ENCODE data around the gene WDR62. TPM values are rescaled to one million over a fixed set of nuclear protein-coding genes. Genes with fewer than 3 reads are reported as not detected.
A peak's percentile ranks its signal among the peaks of the same experiment; 100 is the strongest.

Gene WDR62
- total RNA-seq, result 1 to 10 TPM; 3.9 to 5.9 (median 4.8) TPM
- 1.6 TPM for total RNA-seq (2013)

GRCh38 chr19:36054733-36055686 lies at the start of gene WDR62:
TSS of gene WDR62 (plus strand) at chr19:36054897. CDS start at chr19:36054972, 75 bp downstream.
- H3K36me3 ChIP-seq (ENCODE audit: control insufficient read depth, insufficient read depth, low read length), result no peaks in the 10 kb centered on the region
- no peaks in the 10 kb centered on the region for H3K9me3 ChIP-seq (ENCODE audit: control insufficient read depth, insufficient read depth, low read length)
- H3K27ac ChIP-seq (ENCODE audit: low read length), result peak within 1 kb of the TSS; percentile 90
- Mint-ChIP-seq H3K4me1 (peaks cover 26 to 29% of the 10 kb centered on the region in 2 donors), H3K27me3 (ENCODE audit: low read depth in 2 of 2) (no peaks in the 10 kb centered on the region), H3K9me3 (no peaks in the 10 kb centered on the region), H3K27ac (peak within 1 kb of the TSS; percentile 93 to 94), H3K4me3 (peak within 1 kb of the TSS; percentile 98), H3K36me3 (no peaks in the 10 kb centered on the region)
- intact Hi-C loops (cut with micrococcal nuclease), result loop anchor here (1.0 to 5.0 kb wide), 6 partner anchors 41 to 159 kb away; partner anchors contain the start of genes ALKBH6, SDHAF1, TBCB and ZNF565
- peak within 1 kb of the TSS; percentile 85 for H3K4me3 ChIP-seq (ENCODE audit: low read length)
- DNase-seq (peak; percentile 95), ATAC-seq (peak; percentile 71 to 85 (median 75))
- TF ChIP-seq CTCF (IDR thresholded peaks at IDR 0.05), result peak; percentile 26
- under 1% methylated on average over 76 of the region's 76 CpGs for WGBS (ENCODE audit: insufficient coverage)
- H3K4me1 ChIP-seq (ENCODE audit: control insufficient read depth, insufficient read depth, low read length), result peaks cover 18% of the 10 kb centered on the region
- no peaks in the 10 kb centered on the region for H3K27me3 ChIP-seq (ENCODE audit: control insufficient read depth, insufficient read depth, low read length)

- Histone ChIP-seq H3K36me3 (ENCODE audit: control insufficient read depth, insufficient read depth, low read length) (no peaks in the 10 kb centered on the region), H3K27ac (ENCODE audit: low read length) (no peak overlapping the region), H3K4me1 (ENCODE audit: control insufficient read depth, insufficient read depth, low read length) (peaks cover 13% of the 10 kb centered on the region), H3K4me3 (ENCODE audit: low read length) (no peak overlapping the region), H3K9me3 (ENCODE audit: control insufficient read depth, insufficient read depth, low read length) (no peaks in the 10 kb centered on the region), H3K27me3 (ENCODE audit: control insufficient read depth, insufficient read depth, low read length) (no peaks in the 10 kb centered on the region)
- no peak overlapping the region for H3K27ac Mint-ChIP-seq
- H3K4me3 Mint-ChIP-seq, result no peak overlapping the region
- no peak for TF ChIP-seq CTCF (IDR thresholded peaks at IDR 0.05)
- WGBS (ENCODE audit: insufficient coverage), result 87% methylated on average over 5 of the region's 5 CpGs
- H3K36me3 Mint-ChIP-seq, result no peaks in the 10 kb centered on the region
- no peaks in the 10 kb centered on the region for H3K27me3 Mint-ChIP-seq (ENCODE audit: low read depth in 2 of 2)
- ATAC-seq (no peak), DNase-seq (no peak)
- H3K9me3 Mint-ChIP-seq, result no peaks in the 10 kb centered on the region
- H3K4me1 Mint-ChIP-seq, result peaks cover 6 to 24% of the 10 kb centered on the region in 2 donors
- intact Hi-C loops (cut with micrococcal nuclease), result no loop called here
Measured at GRCh38 chr19:36006955-36007354, 47.7 kb upstream of the WDR62 start.

- Histone ChIP-seq H3K4me3 (ENCODE audit: low read length) (no peak within 1 kb of the TSS), H3K36me3 (ENCODE audit: control insufficient read depth, insufficient read depth, low read length) (no peaks in the 10 kb centered on the region), H3K27me3 (ENCODE audit: control insufficient read depth, insufficient read depth, low read length) (no peaks in the 10 kb centered on the region), H3K4me1 (ENCODE audit: control insufficient read depth, insufficient read depth, low read length) (peaks cover 18% of the 10 kb centered on the region), H3K27ac (ENCODE audit: low read length) (no peak within 1 kb of the TSS), H3K9me3 (ENCODE audit: control insufficient read depth, insufficient read depth, low read length) (no peaks in the 10 kb centered on the region)
- TF ChIP-seq CTCF (IDR thresholded peaks at IDR 0.05), result no peak
- Mint-ChIP-seq H3K9me3 (no peaks in the 10 kb centered on the region), H3K27ac (peak within 1 kb of the TSS in 1 of 2 donors; percentile 65), H3K27me3 (ENCODE audit: low read depth in 2 of 2) (no peaks in the 10 kb centered on the region), H3K4me3 (peak within 1 kb of the TSS; percentile 71), H3K36me3 (no peaks in the 10 kb centered on the region), H3K4me1 (peaks cover 14 to 32% of the 10 kb centered on the region in 2 donors)
- no peak for DNase-seq
- no peak for ATAC-seq
- WGBS (ENCODE audit: insufficient coverage), result 82% methylated on average over 19 of the region's 19 CpGs
- intact Hi-C loops (cut with micrococcal nuclease), result no loop called here
Measured at GRCh38 chr19:36008336-36008978, 46.2 kb upstream of the WDR62 start, which contains the start of gene SYNE4. TSS of gene SYNE4 (minus strand) at chr19:36008813. CDS start at chr19:36008681, 132 bp downstream.

Measured in natural killer cell (primary cell).